NCI-H187 treated with DMSO at 0.1 percent for 48 hours (cell line): ENCODE measurements around the gene ZNF407.
A peak's percentile ranks its signal among the peaks of the same experiment; 100 is the strongest.

Experiments used
- DNase-seq: peaks from one replicate; lab custom pipeline; 2025; lab: John Stamatoyannopoulos, UW

Gene ZNF407

DNA sequence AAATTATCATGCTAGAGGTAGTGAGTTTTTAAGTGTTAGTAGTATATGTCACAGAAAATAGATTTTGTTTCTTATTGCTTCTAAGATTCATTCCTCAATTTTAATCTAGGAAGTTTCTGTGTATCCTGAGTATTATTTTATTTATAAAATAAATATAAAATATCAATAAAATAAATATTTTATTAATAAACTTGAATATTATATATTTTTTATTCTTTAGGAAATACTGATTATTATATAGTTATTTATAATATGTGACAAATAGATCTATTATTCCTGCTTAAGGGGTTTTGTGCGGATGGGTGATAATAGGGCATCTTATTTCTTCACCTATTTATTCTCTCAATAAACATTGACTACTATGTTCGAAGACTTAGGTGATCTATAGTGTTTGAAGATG lies 191.0 kb downstream of the ZNF407 start:
- DNase-seq, result no peak

DNA sequence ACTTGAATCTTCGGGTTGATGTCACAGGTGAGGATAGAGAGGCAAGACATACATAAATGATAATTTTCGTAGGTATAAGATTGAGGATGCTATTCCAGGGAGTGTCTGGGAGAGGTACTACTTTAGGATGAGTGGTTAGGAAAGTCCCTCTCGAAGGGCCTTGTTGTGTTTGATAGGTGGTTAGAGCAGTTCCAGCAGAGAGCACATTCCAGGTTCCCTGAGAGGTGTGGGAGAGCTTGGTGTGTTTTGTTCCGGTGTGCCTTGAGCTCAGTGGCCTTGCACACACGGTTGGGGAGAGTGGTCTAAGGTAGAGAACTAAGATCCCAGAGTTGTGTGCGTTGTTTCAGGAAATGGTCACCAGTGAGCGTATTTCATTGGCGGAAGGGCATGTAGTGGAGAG lies 191.4 kb downstream of the ZNF407 start:
- DNase-seq, result no peak

DNA sequence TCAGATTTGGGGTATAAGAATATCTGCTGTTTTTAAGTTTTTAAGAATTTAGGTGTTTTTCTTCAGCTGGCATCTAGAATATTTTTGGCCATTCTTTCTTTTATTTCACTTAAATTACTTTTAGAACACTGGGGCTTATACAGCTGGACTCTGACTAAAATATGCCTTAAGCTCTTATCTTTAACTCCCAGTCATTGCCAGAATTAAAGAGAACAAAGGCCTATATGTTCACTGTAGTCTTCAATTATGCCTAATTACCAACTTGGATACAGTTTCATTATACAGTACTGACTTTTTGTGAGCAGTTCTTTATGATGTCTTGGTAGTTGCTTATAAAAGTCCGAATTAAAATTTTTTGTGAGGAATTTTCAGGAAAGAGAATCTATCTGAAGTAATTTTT lies 192.8 kb downstream of the ZNF407 start:
- no peak for DNase-seq

DNA sequence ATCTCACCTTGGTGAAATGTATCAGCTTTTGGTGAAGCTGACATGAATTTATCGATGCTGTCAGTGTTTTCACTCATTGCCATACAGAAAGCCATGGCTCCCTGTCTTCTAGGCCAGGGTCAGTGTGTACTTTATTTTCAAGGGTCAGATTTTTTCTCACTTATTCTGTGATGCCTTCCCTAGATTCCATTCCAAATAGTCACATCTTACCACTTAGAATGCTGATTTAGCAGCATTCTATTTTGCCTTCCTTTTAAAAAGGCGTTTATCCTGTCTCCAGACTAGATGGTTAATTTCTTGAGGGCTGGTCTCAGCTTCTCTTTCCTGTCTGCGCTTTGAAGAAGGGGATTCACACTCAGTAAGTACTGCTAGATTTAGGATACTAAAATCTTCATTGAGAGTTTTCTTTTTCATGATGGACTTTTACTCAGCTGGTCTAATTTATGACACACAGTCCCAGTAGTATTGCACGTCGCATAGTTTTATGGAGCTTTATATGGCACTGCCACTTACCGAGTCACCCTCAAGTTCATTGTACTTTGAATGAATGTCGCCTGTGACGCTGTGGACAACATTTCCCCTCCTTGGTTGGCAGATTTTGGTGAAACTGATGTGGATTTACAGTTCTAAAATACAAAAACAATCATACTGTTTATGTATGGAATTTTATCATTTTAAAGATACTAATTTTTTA lies 194.0 kb downstream of the ZNF407 start:
- no peak for DNase-seq

DNA sequence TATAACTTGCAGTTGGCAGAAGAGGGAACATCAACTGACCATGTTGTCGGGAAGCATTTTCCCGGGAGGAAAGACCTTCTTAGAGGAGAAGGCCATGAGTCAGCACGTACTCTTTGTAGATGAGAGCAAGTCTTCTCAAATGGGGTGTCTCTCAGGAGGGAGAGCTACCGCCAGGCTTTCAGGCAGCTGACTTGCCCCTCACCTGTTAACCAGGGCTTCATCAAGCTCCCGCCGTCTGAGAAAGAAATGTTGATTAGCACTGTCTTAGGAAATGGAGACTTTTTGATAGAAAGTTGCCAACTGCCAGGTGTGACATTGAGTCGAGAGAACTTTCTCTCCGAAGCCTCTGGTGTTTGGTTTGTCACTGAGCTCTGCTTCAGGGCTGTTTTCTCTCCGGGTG lies 196.1 kb downstream of the ZNF407 start:
- no peak for DNase-seq

DNA sequence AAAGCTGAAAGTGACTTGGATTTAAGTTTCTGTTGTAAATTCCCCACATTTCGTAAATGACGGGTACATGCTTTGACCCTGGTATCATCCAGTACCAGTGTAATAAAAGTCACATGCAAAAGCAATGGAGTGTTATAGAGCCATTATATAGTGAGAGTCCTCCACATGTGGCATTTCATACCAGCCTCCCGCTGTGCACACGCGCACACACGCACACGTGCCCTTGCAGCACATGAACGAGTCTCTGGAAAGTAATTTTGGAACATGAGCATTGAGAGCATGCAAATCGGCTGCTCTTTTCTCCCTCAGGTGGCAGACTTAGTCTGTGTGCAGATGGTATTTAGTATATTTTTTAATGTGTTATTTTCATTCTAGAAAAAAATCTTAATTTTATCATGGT lies 198.1 kb downstream of the ZNF407 start:
- no peak for DNase-seq

DNA sequence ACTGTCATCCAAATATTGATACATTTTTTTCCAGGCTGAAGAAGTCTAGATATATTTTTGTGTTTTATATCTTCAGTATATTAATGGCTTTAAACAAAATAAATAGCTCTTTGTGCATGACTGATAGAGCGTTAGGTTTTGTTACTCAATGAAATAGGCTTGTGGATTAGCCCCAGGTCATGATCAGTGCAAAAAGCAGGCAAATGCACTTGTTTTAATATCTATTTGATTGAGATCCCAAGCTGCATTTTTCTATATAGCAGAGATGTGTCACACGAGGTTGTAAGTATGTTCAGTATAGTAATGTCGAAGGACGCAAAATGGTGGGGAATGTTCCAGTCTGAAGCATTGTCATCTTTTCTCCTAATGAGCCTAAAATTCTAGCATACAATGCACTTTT lies 198.5 kb downstream of the ZNF407 start:
- DNase-seq, result no peak

DNA sequence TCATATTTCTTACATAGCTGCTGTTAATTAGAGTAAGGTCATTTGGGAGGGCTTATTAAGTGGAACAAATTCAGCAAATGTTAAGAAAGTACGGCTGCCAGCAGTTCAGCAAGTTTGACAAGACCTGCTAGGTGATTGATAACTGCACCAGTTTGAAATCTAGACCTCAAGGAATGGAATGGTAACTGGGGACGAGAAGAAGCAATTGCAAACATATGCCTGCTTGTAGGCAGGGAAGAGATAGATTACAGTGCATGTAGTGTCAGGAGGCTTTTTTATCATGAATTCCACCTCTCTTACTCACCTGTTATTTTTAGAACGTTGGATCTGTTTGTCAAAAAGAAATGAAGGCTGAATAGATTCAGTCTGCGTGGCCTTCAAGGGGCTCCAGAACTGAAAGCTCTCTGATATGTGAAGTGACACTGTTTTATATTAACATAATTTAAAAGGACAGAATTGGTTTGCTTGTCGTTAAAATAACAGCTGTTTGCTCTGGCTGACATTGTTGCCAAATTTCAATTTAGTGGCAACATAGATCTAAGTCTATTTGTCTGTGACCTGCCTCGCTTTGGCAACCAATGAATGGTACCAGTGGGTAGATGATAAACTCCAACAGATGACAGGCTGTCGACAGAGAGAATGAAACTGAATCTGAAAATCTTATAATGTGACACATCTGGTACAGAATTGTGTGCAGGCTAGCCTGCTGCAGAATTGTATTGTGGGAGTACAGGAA lies 199.3 kb downstream of the ZNF407 start:
- no peak for DNase-seq

DNA sequence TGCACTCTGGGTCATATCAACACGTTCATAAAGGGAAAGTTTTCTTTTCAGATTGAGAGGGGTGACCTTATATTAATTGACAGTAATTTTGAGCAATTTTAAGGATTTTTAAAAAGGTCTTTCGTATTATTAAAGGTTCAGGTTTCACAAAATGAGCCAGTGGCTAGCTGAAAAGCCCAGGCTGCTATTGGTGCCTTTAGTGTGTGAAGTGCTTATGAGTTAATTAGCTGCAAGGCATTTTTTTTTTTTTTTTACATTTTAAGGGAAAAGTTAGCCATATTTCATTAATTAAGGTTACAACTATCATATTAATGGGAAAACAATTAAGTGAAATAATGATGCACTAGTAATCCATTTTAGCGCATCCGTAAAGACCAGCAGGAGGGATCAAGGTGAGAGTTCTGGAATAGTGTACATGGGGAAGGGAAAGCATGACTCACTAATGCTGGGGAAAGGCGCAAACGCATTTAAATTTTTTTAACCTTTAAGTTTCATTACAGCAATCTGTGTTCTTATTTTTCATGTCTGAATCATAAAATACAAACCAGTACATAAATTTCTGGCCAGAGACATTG lies 200.0 kb downstream of the ZNF407 start:
- DNase-seq, result no peak

DNA sequence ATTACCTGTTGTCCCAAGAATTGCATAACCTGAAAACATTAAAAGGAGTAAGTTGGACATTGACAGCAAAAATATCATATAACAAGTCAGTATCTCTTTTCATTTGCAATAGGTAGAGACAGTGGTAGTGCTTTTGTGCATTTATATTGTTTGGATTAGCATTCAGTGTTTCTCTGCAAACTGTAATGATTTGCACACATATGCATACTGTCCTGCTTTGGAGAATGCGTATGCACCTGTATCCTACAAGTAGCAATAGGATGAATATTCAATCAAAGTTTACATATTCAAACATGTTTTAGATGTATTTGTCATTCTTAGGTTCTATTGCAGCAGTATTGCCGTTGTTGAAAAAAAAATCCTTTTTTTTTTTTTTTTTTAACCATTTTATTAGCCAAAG lies 201.9 kb downstream of the ZNF407 start:
- DNase-seq, result no peak

DNA sequence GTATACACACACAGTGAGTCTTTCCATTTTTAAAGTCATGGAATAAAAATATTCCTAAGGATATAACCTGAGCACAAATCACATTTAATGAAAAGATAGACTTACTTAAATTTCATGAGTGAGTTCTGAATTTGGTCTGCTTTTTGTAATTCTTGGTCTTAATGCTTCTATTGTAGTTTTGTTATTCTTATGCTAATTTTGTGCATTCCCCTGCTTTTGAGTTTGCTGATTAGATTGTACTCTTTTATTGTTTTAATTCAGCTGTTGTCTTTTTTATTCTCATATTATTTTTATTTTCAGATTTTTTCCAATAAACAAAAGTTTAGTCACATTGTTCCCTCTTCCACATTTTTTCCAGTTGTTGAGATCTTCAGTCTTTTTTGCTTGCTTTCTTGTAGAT lies 202.4 kb downstream of the ZNF407 start:
- no peak for DNase-seq

DNA sequence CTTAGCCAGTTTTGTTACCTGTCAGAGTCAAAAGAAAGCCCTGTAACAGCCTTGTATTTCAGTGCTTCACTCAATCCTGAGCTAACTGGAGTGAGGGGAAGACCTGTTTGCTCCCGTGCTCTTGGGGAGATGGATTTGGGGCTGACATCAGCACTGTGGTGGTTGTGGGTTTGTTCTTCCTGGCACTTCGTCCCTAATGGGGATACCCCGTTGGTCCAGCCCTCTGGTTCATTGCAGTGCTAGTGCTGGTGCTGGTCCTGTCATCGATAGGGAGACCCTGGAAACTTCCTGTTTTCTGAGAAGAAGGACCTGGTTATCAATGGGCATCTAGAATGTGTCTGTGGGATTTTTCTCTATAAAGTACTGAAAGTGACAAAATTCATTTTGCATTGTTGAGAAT lies 205.4 kb downstream of the ZNF407 start:
- DNase-seq, result no peak

DNA sequence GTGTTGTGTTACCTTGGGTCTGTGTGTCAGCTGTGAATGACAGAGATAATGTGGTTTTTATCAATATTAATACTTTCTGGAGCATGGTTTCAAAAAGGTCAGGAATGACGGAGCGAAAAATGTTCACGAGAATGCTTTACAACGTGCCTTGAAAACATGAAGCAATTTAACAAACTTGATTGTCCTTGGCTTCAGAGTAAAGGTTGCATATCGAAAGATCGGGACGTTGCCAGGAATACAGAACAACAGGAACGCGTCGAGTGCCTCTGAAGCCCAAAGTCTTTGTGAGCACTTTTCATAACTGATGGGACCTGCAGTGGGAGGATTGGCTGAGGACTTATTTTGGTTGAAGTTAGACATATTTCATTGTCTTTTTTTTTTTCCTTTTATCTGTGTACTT lies 206.1 kb downstream of the ZNF407 start:
- DNase-seq, result no peak

DNA sequence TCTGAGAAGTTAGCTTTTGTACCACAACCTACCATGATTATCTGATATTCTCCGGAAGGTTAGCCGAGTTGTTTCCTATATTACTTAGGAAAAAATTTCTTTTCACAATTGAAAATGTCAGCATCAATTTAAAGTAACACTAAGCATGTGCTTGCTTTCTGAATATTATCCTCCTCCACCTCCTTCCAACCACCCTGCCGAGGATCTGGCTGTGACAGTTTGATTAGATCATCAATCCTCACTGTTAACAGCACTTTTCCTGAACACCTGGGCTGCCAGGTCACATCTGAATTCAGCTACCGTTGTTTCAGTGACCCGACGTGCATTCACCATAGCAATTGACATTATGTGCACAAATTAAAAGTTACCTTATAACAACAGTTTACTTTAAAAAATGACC lies 207.0 kb downstream of the ZNF407 start:
- DNase-seq, result no peak

DNA sequence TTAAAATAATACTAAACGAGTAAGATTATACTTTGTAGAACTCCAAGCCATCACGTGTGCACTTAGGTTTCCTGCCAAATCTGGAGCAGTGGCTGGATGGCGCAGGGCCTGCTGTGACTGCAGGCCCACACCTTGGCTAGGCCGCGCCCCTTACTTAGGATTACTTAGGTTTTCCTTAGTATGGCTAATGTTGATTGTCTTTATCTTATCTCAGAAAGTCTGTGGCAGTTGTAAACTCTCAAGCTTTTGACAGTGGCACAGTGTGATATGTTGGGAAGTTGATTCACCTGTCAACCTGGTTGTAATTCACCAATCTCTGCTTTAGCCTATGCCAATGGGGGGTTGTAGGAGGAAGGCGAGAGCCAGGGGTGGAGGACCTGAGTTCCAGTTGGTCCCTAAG lies 208.4 kb downstream of the ZNF407 start:
- no peak for DNase-seq

DNA sequence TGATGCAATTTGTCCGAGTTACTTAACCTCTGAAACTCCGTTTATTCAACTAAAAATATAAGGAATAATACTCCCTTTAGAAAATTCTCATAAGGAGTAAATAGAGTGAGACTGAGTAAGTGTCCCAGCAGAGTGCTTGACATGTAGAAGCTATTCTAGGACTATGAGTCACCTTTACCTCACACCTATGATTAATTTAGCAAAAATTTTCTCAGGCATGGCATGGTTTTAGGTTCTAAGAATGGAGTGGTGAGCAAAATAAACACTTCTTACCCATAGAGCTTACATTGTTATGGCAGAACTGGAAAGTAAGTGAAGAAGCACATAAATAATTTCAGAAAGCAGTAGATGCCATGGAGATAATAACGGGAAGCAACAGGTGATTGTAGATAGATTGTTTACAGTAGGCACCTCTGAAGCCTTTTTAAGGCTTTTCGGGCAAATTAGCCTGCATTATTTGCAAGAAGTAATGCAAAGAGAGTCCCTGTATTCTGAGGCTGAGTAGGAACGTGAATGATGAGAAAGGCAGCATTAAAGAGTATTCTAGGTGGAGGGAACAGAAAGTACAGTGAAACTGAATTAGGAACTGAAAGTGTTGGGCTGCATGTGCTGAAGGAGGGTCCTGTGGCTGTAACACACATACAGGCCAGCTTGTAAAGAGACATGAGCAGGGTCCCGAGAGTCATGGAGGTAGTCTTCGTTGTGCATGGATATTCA lies 209.2 kb downstream of the ZNF407 start:
- DNase-seq, result peak; percentile 33

DNA sequence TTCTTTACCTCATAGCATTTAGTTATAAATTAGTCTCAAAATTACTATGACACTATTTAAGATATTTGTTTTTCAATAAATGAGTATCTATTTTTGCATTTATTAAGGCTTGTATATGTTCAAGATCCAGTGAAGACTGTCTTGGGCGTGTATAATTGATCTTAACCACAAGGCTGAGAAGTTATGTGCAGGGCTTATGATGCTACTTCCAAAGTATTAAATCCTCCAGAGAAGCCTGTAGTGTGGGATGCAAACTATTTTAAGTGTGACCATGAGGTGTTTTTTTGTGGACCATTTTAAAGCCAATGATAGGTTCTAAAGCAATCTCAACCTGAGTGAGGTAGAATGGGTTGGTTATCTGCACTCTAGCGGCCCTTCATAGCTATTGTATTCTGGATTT lies 219.9 kb downstream of the ZNF407 start:
- DNase-seq, result no peak

DNA sequence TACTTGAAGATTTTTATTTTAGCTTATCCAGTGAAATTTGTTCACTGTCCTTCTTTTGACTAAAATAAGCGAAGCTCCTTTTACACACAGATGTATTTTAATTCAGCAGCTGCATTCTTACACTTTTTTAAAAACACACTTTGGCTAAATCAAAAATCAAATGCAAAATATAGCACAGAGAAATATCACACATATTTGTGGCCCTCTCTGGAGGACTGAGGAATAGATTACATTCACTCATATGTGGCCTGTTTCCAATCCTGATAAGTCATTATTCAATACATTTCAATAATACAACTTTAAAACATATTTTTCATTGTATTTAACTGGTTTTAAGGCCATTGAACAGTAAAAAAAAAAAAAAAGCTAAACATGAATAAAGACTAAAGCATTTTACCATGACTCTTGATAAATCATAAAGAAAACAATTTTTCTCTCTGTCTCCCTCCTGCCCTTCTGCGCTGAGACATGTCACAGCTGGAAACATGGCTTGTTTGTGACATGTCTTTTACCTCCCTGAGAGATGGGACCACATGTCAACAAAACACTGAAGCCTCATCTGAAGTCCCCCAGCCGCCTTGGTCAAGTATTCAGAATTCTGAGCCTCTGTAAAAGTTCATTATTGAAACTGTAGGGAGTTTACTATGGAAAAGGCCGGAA lies 221.0 kb downstream of the ZNF407 start:
- no peak for DNase-seq

DNA sequence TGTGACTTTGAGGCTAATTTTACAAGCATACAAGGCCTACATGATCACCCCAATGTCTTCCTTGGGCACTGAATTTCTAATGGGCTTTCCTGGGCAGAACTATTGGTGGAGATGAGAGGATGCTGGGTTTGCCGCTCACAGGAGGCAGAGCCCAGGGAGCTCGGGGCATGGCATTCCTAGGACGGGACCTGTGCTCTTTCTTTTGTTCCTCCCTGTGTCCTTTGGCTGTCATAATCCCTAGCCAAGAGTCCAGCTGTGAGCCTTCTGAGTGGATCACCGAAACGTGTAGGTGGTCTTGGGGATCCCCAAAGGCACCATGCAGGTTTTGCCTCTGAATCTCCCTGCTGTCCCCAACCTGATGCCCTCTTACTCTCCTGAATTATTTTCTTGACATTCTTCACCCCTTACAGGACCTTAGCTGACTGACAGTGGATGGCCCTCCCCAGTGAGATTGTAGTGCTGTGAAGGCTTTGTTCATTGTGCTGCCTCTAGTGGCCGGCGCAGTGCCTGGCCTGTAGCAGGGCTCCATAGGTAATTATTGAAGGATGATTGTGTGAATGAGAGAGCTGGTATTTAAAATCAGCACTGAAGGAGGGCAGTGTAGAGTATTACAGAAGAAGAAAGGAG lies 221.9 kb downstream of the ZNF407 start:
- DNase-seq, result no peak

DNA sequence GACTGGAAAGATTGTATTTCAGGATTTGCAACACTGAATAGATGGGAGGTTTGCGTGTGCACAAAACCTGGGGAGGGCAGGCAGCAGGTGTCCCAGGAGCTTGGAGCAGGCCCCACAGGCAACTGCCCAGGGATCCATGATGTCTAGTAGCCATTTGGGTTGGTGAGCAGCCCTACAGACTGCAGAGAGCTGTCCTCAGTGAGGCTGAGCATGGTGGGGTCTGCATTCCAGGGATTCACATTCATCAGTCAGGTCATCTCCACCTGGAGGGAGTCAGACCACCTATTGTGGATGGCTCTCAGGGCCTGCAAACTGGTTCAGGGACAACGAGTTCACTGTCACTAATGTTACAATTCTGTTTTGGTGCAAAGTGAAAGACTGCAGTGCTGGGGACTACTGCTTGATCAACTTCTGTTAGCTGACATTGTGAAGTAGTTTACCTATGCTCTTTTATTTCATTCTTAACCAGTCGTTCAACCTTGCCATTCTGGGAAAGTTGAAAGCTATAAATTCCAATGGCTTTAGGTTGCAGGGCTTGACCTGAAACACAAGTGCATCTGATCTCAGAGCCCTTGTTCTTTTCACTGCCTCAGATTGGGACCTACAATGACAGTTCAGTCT lies 222.6 kb downstream of the ZNF407 start:
- DNase-seq, result no peak

DNA sequence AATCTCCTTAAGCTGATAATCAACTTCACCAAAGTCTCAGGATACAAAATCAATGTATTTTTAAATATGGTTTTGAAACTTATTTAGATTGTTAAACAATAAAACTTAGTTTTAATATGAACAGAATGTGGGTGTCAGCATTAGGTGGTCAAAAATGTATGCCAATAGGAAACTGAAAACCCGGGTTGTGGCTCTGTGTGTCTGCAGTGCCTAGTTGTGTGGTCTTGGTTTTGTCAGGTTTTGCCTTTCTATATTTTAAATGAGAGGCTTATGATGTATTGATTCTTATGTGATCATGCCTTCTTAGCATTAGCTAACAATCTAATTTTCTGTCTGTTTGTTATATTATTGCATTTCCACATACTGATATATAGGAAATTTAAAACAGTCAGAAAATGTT lies 227.8 kb downstream of the ZNF407 start:
- no peak for DNase-seq
